Uterus (tissue), 2 donors: Measurements from ENCODE around the gene MCAT.

Experiments used
- POLR2A ChIP-seq, 2 donors: fragments of 450-650 bp; IDR thresholded peaks; one replicate each; pipeline ENCODE4 v1.6.1; 2016; ENCODE audit warnings: antibody characterized with exemption in 2 of 2, mild to moderate bottlenecking in 1 of 2, moderate library complexity in 1 of 2
- TF ChIP-seq, protein P1 (sequence below), 4 experiments: fragments of 200-600 bp in 2 of 4; fragments of 450-650 bp in 2 of 4; sonication (generic) in 2 of 4; IDR thresholded peaks; one replicate each; pipeline ENCODE4 v1.5.1; 2016 to 2019; ENCODE audit warnings: antibody characterized with exemption in 4 of 4, mild to moderate bottlenecking in 2 of 4, moderate library complexity in 1 of 4

DNA sequence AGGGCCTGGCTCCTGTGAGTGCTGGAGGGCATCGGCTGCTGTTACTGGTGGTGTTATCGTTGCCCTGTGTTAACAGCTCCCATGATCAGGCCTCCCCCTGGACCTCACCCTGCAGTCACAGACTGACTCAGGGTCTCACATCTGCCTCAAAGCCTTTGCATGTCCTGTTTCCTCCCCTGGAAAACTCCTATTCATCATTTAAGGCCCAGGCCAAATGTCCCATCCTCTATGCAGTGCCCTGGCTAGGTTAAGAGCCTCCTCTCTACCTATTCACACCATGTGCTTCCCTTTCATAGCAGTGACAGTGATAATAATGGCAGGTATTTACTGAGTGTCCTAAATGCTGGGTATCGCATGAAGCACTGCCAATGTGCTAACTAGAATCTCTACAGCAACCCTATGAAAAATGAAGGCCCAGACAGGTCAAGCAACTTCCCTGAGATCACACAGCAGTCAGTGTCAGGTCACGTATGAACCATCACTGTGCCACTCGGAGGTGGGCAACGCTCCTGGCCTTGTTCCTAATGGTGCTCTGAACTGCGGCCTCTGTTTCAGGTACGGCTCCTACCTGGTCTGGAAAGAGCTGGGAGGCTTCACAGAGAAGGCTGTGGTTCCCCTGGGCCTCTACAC lies 17.4 kb upstream of the MCAT start:
- TF ChIP-seq, protein P1, sequence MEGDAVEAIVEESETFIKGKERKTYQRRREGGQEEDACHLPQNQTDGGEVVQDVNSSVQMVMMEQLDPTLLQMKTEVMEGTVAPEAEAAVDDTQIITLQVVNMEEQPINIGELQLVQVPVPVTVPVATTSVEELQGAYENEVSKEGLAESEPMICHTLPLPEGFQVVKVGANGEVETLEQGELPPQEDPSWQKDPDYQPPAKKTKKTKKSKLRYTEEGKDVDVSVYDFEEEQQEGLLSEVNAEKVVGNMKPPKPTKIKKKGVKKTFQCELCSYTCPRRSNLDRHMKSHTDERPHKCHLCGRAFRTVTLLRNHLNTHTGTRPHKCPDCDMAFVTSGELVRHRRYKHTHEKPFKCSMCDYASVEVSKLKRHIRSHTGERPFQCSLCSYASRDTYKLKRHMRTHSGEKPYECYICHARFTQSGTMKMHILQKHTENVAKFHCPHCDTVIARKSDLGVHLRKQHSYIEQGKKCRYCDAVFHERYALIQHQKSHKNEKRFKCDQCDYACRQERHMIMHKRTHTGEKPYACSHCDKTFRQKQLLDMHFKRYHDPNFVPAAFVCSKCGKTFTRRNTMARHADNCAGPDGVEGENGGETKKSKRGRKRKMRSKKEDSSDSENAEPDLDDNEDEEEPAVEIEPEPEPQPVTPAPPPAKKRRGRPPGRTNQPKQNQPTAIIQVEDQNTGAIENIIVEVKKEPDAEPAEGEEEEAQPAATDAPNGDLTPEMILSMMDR (IDR thresholded peaks at IDR 0.05): no peak
- TF ChIP-seq POLR2A (IDR thresholded peaks at IDR 0.05): no peak
